ENCODE measurements around the gene THOC7. TPM values are rescaled to one million over a fixed set of nuclear protein-coding genes. Genes with fewer than 3 reads are reported as not detected.

Gene THOC7
- total RNA-seq, 3 donors from 2014 or later = 47.9 to 63.7 (median 57.3) TPM

DNA sequence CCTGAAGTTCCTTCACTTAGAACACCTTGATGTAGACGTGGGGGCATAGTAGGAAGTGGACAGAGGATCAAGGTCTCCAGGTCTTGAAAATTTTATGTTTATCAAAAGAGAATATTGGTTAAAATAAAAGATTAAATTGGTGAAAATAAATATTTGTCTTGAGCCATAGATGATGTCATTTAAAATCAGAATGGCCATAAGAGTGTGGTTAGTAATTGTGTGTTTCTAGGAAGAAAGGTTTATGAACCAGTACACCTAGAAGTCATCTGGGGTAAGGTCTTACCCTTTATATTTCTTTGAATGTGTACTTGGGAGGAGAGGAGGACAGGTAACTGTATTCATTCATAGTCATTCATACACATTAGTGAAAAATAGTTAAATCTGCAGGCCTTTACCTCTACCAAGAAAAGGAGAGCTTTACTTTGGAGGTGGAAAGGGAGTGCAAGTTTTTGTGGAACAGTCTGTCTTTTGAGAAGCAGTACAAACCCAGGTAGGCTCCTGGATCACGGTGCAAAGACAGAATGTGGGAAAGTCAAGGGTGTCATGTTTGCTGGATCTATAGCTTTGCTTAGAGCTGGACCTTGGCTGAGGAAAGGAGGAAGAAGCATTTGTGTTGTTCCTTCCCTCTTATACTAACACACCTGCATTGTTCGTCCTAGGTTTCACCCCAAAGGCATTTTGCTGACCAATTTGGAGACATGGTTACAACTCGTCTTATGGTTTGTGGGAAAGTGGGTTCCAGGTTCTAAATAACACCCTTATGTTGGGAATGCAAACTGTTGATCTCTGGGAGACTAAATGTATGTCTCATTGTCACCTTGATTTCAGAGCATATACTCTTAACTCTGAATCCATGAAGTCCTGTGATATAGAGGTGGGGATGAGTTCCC lies 42.4 kb upstream of the THOC7 start:
- intact Hi-C loops (cut with DNase I, micrococcal nuclease) = no loop called here
- no peaks in the 10 kb centered on the region for H3K36me3 ChIP-seq (ENCODE audit: low read depth)
- no peak for TF ChIP-seq CTCF (IDR thresholded peaks at IDR 0.05)
- DNase-seq (no peak), ATAC-seq (peak; percentile 77)
- H3K4me3 ChIP-seq = no peak overlapping the region
- peaks cover 17% of the 10 kb centered on the region for H3K4me1 ChIP-seq (ENCODE audit: low read depth)
- no peaks in the 10 kb centered on the region for H3K9me3 ChIP-seq

GRCh38 chr3:63900459-63900858 lies 36.9 kb upstream of the THOC7 start:
- H3K9me3 ChIP-seq = no peaks in the 10 kb centered on the region
- peaks cover 5% of the 10 kb centered on the region for H3K4me1 ChIP-seq (ENCODE audit: low read depth)
- no peak for DNase-seq
- H3K4me3 ChIP-seq = no peak overlapping the region
- no peak for TF ChIP-seq CTCF (IDR thresholded peaks at IDR 0.05)
- intact Hi-C loops (cut with DNase I, micrococcal nuclease) = no loop called here
- no peaks in the 10 kb centered on the region for H3K36me3 ChIP-seq (ENCODE audit: low read depth)
- ATAC-seq = peak; percentile 68

- peak; percentile 44 for ATAC-seq
- intact Hi-C loops (cut with DNase I, micrococcal nuclease) = no loop called here
- Histone ChIP-seq H3K4me1 (ENCODE audit: low read depth) (peaks cover under 1% of the 10 kb centered on the region), H3K36me3 (ENCODE audit: low read depth) (no peaks in the 10 kb centered on the region), H3K9me3 (no peaks in the 10 kb centered on the region), H3K4me3 (no peak overlapping the region)
- TF ChIP-seq CTCF (IDR thresholded peaks at IDR 0.05) = no peak
- DNase-seq = no peak
These were observed 36.4 kb upstream of the THOC7 start for GRCh38 chr3:63900010-63900409.

- TF ChIP-seq CTCF (IDR thresholded peaks at IDR 0.05) = no peak
- no peaks in the 10 kb centered on the region for H3K9me3 ChIP-seq
- H3K4me1 ChIP-seq (ENCODE audit: low read depth) = no peaks in the 10 kb centered on the region
- H3K4me3 ChIP-seq = no peak overlapping the region
- DNase-seq (no peak), ATAC-seq (no peak)
- intact Hi-C loops (cut with DNase I, micrococcal nuclease) = no loop called here
- no peaks in the 10 kb centered on the region for H3K36me3 ChIP-seq (ENCODE audit: low read depth)
These were observed 32.9 kb upstream of the THOC7 start for GRCh38 chr3:63896332-63897030.

DNA sequence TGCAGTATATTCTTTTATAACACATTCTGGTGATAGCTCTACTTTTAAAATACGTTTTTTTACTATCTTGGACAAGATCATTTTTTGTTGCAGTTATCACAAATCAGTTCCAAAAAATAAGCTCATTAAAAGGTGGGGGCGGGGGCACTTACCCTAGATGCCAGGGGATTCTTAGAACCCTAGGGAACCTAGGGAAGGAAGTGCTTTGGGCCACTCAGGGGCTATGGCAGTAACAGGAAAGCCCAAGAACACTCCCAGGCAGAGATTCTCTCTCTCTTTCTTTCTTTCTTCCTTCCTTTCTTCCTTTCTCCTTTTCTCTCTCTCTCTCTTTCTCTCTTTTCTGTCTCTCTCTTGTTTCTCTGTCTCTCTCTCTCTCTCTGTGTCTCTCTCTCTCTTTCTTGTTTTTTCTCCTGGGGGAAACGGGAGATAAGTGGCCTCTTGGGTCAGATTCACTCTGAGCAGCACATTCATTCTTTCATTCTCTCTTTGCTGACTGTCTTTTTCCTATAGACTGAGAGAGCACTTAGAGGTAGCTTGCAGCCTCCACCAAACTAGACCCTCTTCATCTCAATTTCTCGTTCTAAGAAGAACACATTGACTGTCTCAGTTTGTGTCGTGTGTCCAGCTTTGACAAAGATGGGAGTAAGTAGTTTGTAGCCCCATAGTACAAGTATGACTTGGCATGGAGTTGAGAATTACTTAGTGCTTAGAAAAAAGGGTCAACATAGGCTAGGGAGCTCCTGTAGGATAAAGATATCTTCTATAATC lies 32.0 kb upstream of the THOC7 start:
- TF ChIP-seq CTCF (IDR thresholded peaks at IDR 0.05) = no peak
- Histone ChIP-seq H3K36me3 (ENCODE audit: low read depth) (no peaks in the 10 kb centered on the region), H3K4me1 (ENCODE audit: low read depth) (no peaks in the 10 kb centered on the region), H3K4me3 (no peak overlapping the region), H3K9me3 (no peaks in the 10 kb centered on the region)
- intact Hi-C loops (cut with DNase I, micrococcal nuclease) = no loop called here
- ATAC-seq = no peak
- DNase-seq = no peak
